GM12873 (cell line): ENCODE data around the gene LRRC8E.
A peak's percentile ranks its signal among the peaks of the same experiment; 100 is the strongest.

ENCODE experiments used
- CTCF ChIP-seq: IDR thresholded peaks from 2 replicates; pipeline ENCODE4 v1.5.1; 2012; ENCODE audit warnings: low read depth, mild to moderate bottlenecking, moderate library complexity, low read length, control low read depth; ENCODE audit not compliant: insufficient read depth; ENCODE audit errors: missing control alignments

LRRC8E gene

DNA sequence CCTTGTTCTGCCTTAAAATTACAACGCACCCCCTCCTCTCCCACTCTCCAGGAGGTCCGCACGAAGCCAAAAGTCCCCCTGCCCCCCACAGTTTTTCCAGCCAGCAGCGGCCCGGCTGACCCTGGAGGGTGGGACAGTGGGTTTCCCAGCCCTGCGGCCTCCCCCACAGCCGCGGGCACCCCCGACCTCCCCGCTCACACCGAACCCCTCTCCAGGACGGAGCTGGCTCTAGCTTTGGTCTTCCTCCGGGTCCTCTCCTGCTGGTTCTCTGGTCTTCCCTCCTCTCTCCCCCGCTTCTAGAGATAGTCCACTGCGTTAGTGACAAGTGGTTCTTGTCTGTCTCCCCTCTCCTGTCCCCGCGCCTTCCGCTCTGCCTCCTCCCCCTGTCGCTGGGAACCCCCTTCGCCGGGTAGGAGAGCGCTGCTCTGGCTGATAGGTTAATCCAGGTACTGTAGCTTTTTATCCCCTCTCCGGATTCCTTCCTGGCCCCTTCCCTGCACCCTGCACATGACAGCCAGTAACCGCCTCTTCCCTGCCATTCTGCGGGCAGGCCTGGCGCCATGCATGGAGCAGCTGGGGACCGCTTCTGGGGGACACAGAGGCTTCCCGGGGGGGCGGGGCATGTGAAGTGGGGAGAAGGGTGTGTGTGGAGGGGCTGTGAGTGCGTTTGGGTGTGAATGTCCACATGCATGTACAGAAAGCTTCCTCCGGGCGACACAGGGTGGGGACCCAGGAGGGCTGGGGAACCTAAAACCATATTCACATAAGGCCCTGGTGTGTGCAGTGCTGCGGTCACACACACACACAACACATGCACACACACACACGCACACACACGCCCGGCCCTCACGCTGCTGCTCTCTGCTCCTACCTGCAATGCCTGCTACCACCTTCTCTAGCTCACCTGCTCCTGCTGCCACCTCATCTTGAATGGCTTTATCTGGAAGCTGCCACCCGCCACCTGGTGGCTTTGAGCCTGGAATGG lies 31.3 kb upstream of the LRRC8E start:
- TF ChIP-seq CTCF, result no peak

GRCh38 chr19:7857727-7858108 lies 30.6 kb upstream of the LRRC8E start:
- no peak for TF ChIP-seq CTCF

GRCh38 chr19:7858109-7858770 lies 30.1 kb upstream of the LRRC8E start:
- TF ChIP-seq CTCF, result no peak

DNA sequence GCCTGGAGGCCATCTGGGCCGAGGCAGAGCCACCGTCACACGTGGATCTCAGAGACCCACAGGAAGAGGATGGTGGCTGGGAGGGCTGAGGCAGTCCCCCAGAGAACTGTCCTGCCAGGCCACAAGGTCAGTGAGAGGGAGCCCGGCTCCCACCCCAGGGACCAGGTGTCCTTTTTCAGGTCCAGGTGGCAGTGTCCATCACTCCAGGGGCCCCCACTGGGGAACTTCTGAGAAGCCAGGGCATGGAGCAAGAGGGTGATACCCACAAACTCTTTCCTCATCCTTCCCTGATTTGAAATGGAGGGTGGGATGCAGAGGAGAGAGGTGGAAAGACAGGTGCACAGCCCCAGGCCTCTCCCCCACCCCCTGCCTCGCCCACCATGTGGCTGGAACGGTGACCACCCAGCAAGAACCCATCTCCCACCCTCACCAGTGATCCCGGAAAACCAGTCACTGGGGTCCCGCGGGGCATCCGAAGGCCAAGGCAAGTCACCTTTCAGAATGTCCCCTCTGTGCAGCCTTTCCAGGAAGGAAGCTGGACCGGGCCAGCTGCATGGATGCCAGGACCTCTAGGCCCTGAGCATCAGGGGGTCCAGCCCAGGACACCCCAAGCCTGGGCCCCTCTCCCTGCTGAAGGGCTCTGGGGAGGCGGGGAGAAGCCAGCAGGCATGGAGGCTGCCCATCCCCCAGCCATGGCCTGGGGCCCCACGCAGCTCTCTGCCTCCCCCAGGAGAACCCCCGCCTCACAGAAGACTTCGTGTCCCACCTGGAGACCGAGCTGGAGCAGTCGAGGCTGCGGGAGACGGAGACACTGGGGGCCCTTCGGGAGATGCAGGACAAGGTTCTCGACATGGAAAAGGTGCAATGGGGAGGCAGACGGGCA lies 28.2 kb upstream of the LRRC8E start:
- TF ChIP-seq CTCF, result no peak

DNA sequence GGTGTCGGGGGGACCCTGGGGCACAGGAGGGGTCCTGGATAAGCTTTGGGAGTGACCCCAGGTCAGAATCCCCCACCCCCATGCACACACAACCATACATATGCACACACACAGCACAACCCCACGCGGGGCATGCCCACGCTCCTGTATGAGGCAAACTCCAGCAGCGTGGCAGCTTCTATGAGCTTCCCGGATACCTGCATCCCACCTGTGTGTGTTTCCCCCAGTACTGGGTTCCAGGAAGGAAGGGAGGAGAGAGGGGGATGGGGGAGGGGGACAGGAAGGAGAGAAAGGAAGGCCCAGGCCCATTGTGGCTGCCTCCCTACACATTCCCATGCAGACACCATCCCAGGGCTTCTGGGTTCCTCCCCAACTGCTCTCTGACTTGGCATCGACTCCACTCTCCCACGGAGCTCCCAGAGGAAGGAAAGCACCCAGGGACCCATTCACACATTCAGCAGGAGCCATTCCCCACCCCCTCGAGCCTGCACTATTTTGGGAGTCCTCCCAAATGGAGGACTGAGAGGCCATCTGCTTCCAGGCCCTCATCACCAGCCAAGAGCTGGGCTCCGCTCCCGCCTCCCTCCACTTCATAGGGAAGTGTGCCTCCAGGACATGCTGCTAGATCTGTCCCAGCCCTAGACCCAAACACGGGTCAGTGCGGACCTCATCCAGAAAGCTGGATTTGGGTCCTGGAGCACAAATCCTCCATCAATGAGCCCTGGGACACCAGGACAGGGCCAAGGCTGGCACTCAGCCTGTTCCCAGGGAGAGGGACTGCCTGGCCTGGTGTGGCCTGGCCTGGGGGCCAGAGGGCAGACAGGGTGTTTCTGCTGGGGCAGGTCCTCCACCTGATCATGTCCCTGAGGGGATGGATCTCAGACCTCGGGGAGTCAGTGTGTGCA lies 27.3 kb upstream of the LRRC8E start:
- no peak for TF ChIP-seq CTCF

- TF ChIP-seq CTCF, result peak; percentile 14
Observed at GRCh38 chr19:7861619-7862412, 26.5 kb upstream of the LRRC8E start.
